HCEC 1CT (cell line): ENCODE results near the gene MS4A6E.
"Not testable (repeated sequence)": the region's sequence is repeated elsewhere in the genome, so short reads cannot be mapped to it uniquely, and the experiment has no call there.

Experiments
- DNase-seq: peaks from one replicate; pipeline ENCODE4 v3.0.0-alpha.2; 2017

The MS4A6E gene

DNA sequence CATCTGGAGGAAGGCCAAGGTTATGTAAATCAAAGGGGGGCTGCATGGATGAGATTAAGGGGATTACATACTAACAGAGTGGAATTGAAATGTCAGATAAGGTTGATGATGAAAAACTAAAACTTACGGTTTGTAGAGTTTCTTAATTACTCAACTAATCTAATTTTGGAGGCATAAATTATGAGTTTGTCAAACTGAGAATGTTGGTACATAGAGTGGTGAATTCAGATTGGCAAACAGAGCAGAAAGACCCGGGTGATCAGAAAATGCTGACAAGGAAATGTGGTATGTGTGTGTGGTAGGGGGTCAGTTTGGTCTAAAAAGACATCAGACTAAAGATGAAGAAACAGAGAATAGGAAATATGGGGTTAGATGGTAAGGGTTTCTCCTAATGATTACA lies 11.0 kb downstream of the MS4A6E start:
- DNase-seq, result no peak

DNA sequence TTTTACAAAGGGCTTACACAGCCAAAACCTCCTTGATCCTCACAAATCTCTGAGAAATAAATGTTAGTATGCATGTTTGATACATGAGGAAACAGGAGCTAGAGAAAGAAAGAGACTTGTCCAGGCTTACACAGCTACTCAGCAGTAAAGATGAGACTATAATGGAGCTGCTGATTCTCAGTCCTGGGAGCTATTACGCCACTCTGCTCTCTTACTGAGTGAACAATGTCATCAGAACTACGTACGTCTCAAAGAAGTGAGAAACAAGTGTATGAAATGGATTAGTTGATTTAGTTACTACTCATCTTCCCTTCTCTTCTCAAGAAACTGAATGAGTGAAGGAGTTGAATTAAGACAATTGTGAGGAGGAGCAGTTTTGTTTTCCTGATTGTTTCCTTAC lies 12.3 kb downstream of the MS4A6E start:
- DNase-seq, result no peak

DNA sequence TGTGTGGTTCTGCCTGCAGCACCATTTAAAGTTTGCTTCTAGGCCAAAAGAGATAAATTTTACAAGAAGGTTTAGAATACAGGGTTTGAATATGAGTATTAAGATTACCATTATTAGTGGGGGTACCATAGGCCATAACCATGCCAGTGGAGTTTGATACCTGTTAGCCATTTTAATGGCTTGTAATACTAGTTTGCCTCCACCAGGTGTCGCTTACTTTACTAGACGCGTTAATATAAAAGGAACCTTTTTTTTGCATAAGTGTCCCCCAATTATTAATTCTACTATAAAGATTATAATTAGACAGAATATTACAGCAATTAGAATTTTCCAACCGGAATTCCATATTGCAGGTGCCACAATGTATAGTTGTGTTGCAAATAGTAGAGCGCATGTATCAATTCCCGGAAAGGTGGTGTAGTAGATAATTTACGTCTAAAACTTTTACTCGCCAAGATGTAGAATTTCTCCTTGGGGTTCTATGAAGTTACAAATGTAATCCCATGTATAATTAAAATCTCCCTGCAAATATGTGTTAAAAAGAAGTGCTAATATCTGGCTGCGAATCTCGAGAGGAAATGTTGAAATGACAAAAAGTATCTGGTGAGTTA lies 16.1 kb downstream of the MS4A6E start:
- DNase-seq, result no peak

DNA sequence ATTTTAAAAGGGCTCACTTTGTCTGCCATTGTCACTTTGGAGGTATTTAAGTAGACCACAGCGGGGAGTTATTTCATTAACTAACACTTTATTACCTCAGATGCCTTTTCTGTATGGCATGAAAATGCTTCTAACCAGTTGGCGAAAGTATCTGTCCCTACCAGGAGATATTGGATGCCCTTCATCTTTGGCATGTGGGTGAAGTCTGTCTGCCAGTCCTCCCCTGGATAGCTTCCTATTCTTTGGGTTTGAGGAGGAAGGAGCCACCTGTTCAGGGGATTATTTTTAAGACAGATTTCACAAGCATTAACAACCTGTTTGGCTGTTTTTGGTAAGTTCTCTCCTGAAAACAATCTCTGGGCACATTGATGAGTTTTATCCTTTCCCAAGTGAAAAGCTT lies 17.1 kb downstream of the MS4A6E start:
- DNase-seq, result no peak

DNA sequence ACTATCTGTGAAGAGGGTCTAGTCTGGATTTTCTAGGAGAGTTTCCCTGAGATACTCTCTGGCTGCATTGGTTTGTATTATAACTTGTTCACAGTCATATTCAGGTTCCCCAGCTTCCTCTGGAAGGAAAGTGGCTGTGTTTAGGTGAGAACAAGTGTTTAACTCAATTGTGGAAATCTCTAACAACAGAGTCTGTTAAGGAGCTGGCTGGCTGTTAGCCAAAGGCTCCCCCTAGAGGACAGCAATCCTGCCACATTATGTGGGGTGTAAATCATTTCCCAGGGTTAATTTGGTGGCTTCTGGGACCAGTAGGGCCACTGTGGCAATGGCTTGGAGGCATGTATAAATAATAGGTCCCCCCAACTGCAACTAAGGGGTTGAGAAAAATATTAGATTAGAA lies 18.4 kb downstream of the MS4A6E start:
- no peak for DNase-seq

DNA sequence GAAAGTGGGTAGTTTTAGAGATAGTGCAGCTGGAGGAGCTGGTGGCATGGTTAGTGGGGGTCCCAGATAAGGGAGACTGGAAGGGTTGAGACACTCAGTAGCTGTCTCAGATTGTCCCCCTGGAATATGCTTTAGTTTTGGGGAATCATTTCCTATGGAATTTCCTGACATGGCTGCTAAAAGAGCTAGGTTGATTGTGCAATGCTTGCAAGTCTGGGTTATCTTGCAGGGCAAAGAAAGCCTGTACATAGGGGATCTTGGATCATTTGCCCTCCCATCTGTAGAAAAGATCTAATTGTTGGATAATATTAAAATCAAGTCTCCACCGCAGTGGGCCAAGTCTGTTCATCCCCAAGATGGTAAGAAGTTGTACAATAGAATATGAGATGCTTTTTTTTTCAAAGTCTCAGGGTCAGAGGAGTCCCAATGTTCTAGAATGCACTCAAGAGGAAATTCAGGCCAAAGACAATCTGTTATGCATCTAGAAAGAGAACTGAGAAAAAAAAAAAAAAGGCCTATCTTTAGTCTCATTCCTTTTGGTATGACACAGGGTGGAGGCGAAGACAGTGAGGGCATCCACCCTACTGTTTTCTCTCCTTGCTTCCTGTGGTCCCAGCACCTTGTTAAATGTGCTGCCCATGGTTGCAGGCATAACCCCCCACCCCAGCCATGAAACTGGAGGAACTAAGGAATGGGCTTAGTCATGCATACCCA lies 20.2 kb downstream of the MS4A6E start:
- no peak for DNase-seq

DNA sequence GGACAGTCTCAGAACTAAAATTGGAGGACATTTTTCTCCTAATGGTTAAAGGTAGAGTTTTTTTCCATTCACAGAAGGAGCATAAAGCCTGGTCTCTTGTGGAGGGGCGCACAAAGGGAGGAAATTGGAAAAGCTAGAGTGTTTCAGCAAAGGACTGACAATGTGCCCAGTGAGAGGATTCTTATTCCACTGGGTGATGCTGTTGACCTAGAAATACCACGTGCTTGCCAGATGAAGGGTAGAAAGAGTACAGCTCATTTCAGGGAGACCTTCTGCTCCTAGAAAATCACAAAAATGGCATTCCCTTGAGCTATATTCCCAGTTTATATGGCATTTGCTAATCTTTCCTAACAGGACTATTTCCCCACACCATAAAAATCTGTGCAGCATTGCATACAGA lies 21.1 kb downstream of the MS4A6E start:
- no peak for DNase-seq

DNA sequence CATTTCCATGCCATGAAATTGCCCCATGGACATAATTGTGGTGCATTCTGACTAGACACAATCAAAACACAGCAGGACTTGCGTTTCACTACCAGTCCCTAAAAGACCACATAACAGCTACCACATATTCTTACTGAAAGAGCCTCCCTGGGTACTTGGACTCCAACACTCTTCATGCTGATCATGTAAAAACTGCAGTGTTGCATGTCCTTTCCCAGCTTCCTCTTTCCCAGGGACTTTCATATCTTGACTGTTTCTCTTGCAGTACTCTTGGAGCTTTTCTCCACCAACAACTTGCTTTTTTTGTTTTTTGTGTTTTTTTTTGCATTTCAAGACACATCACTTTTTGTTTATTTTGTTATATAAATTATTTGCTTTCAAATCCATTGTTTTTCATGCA lies 22.9 kb downstream of the MS4A6E start:
- no peak for DNase-seq

DNA sequence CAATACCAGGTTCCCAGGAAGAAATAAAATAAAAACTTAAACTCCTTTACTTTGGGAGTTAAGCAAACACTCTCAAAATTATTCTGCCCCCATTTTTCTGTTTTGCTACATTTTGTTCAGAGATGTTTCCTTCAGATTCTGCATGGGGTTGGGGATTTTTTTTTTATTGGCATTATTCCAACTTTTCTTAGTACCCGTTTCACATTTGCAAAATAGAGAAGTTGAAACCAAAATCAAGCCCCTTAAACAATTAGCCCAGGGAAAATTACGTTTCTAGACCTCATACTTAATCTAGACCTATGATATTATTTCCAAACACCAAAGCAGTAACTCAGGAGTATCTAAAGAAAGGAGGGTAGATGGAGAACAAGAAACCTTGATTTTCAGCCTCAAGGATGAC lies 30.7 kb downstream of the MS4A6E start:
- DNase-seq, result no peak

DNA sequence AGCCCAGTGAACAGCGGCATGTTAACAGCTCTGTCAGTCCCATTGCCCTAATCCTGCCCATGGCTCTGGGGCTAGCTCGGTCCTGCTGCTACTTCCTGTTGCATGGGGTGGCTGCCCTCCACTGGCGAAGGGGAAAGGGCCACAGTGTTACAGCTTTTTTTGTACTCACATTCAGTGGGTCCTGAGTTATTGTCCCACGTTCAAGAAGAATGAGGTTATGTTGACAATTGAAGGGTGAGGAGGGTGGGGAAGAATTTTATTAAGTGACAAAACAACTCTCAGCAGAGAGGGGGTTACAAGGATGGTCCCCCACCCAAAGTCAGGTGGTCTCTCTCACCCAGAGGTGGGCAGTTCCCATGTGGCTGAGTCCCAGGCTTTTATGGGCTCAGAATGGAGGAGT lies 33.6 kb downstream of the MS4A6E start:
- DNase-seq, result no peak

DNA sequence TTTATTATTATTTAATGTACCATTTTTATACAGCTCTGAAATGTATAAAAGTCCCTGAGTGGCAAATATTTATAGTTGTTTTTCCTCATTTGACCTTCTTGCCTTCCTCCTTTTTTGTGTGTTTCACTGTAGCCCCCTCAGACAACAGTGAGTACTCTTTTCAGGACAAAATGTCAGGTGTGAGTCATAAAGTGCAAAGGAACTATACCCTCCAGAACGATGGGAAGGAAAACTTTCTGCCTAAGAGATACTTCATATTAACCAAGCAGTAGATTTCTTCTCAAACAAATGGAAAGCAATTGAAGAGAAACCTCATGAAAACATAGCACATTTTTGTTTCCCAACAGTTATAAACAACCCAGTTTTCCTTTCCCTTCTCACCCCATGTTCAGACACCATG lies 35.2 kb downstream of the MS4A6E start:
- no peak for DNase-seq

DNA sequence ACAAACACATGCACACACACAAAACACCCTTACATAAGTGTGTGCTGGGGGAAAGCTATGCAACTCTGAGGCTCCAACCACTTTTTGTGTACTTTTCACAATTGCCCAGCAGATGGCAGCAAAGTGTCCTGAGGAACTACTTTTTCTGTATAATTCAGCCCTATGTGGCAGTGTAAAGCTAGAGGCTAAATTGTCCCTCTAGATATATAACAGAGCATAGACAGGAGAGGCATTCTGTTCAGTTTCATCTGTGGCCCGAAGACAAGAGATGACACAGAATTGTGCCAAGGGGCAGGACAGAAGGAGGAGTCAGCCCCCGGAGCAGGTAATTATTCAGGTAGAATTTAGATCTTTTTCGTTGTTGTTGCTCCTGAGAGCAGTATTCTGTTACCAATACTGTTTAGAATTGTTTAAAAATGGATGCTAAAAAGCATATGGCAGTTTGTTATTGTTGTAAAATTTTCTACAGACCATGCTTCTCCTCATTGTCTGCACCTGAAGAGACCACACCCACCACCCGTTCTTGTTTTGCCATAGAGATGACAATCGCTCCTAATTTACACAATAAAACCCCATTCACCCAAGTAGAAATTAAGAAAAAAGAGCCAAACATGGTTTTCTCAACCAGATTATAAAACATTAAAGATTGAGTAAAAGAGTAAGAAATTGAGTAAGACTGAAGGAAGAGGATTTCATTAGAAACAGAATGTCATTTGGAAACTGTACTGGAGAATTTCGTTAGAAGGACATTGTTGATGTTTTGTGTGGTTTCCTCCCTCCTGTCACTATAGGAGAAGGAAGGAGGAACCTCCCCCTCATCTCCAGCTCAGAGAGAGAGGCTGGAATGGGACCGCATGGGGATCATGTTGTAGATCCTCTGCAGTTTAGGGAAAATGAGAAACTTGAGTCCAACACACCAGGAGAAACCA lies 36.8 kb downstream of the MS4A6E start:
- peak; percentile 11 for DNase-seq

DNA sequence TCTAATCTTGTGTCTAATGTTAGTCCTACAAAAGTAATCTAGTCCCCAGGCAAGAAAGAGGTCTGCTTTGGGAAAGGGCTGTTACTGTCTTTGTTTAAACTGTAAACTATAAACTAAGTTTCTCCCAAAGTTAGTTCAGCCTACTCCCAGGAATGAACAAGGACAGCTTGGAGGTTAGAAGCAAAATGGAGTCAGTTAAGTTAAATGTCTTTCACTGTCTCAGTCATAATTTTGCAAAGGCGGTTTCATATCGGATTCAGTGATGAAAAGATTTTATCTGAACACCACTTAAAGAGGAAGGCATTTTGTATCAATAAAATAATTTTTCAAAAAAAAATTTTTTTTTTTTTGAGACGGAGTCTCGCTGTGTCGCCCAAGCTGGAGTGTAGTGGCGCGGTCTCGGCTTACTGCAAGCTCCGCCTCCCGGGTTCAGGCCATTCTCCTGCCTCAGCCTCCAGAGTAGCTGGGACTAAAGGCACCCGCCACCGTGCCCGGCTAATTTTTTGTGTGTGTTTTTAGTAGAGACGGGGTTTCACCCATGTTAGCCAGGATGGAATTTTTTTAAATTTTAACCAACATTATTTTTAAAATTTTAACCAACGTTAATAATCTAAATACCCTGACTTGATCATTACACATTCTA lies 39.3 kb downstream of the MS4A6E start:
- not testable (repeated sequence) for DNase-seq

DNA sequence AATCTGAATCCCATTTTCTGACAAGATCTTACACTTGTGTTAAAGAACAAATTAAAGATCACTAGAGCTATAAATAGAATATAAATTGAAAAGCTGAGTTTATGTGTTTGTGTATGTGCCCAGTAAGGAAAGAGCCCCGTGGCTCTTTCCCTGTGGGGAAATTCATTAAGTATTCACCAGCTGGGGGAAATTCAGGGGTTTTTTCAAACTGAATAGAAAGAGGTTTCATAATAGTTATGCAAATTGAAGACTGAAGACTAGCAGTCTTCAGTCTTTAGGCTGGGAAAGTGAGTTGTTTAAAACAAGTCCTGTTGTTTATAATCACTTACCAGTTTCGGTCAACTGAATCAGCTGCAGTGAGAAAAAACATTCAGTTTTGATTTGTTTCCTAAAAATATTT lies 40.0 kb downstream of the MS4A6E start:
- no peak for DNase-seq

DNA sequence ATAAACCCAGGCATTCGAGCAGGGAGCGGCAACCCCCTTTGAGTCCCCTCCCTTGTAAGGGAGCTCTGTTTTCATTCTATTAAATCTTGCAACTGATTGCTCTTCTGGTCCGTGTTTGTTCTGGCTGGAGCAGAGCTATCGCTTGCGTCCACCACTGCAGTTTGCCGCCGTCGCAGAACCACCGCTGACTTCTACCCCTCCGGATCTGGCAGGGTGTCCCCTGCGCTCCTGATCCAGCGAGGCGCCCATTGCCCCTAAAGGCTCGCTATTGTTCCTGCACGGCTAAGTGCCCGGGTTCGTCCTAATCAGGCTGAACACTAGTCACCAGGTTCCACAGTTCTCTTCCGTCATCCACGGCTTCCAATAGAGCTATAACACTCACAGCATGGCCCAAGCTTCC lies 40.8 kb downstream of the MS4A6E start:
- DNase-seq, result no peak

DNA sequence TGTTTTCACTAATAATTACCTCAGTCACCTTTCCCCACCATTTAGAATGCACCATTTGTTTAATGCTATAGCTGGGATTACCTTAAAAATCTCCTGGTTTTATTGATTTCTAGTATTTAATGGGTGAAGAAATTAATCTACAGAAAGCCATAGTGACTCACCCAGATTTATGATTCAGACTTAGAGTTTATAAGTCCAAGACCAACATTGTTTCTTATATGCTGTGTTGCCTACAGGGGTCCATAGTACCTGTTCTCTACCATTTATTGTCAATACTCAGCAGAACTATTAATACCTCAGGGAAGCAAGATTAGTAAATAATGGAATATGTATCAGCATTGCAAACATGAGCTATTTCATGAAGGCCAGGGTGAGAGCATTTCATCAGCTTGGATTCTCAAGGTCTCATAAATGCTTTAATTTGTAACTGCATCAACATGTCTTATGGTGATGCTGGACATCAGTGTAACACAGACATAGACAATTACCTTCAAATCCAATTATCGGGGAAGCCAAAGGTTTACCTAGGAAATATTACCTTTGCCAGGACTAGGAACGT lies 43.3 kb downstream of the MS4A6E start:
- no peak for DNase-seq

DNA sequence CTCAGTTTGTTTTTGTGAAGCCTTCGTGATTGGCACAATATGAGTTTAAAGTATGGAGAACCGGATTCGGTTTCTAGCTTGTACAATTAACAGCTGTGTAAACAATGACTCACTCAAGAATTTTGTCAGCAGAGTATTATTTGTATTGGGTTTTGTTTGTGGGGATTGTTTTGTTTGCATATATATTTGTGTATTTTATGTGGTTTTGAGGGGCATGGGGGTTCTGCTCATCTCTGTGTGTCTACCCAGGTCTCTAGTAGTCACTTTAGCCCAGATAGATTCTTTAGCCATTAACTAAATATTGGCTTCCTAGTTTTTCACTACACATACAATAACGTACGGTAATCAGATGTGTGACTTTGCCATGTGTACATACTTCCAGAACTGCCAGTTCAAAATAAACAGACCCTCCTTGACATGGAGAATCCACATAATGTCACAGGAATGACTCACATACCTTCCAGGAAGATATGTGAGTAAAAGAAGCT lies 43.8 kb downstream of the MS4A6E start:
- DNase-seq, result no peak

DNA sequence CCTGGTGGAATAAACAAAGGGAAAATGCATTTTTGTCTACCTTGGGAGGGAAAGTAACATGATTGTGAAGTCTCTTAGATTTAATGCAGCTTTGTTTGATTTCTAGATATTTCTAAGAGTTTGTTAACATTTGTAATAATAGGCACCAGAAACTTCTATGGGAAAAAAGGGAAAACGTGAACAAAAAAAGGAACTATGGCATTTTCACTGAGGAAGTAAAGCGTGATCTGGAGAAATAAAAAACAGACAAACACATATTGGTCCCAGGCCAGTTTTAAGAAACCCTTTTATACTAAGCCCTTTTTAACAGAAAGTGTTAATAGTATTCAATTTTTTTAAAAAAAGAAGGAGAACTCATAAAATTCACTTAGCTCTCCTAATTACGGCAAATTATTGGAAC lies 44.3 kb downstream of the MS4A6E start:
- no peak for DNase-seq

DNA sequence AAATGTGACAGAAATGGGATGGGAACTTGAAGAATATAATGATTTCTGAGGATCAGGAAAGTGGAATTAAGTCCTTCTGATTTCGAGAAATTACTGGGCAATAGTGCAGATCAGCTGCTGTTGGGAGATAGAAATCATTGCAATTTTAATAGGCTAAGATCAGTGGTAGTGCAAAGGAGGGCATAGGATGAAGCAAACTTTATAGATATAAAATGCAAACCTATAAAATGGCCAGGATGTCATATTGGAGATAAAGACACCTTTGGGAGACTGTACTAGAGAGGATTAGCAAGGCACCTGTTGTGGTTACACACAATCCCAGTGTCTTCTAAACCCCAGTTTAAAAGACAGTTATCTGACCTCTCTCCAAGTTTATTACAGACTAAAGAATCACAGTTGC lies 44.8 kb downstream of the MS4A6E start:
- no peak for DNase-seq

DNA sequence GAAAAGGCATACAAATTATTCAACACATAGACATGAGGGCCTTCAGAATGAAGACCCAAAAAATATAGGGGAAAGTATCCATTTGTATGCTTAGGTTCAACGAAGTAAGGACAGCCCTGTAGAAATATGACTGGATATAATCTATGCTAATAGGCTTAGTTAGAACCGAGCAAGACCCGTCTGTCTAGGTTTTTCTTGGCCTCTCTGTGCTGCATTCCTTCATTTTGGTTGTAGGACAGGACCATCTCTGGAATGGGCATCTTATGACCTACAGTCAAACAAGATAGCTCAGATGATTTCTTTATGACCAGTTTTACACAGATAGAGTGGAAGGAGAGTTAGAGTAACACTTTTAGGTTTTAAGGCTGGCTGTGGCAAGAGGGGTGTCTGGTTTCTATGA lies 45.7 kb downstream of the MS4A6E start:
- DNase-seq, result no peak

DNA sequence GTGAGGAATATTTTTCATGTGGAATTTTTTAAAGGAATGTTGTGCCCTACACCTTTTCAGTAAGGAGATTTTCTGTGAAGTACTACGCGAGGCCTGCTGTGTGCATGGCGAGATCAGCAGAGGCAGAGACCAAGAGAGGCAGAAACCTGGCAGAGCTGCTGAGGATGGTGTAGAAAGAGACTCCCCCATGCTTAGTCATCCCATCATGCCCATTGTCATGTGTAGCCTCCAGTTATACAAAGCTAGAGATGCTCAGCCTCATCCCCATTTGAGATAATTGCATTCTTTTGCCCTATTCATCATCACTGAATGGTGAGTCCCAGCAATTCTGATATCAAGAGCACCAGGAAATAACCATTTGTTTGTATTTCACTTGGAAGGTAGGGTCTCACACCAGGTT lies 48.3 kb downstream of the MS4A6E start:
- DNase-seq, result no peak

DNA sequence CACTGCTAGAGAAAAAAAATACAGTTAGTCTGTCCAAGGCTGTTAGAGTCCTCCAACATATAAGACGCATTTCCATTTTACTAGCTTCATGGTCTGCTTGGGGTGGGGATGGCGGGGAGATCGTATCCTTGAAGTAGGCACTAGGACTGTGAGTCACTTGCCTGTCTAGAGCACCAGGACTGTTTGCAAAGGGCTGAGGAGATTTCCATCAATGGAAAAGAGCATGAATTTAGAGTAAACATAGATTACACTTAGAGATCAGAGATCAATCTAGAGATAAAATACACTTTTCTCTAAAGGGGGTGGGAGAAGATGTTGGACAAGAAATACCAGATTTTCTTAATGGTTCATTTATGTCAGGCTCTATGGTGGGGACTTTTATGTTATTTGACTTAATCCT lies 49.5 kb downstream of the MS4A6E start:
- no peak for DNase-seq
